NK-92 treated with Interleukin-12 subunit alpha and Interleukin-12 subunit beta, amount 100 ng/mL, for 24 hours (cell line): ENCODE data around the gene ADCY1.
"Not testable (repeated sequence)": the region's sequence is repeated elsewhere in the genome, so short reads cannot be mapped to it uniquely, and the experiment has no call there.

ENCODE experiments used
- DNase-seq: peaks from one replicate; lab custom pipeline; 2025; lab: John Stamatoyannopoulos, UW

Gene ADCY1

DNA sequence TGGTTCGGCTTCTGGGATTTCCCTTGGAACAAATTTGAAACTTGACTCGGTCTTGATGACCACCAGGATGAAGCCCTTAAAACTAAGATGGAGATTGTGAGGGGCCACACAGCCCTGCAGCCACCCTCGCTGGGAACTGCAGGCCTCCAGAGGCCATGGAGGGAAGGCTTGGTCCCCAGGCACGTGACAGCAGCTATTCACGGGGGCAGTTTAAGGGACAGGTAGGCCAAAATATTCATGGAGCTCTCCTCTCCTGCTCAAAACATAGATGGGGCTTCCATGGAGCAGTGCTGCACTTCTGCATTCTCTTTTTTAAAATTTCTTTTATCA lies 137.0 kb downstream of the ADCY1 start:
- no peak for DNase-seq

DNA sequence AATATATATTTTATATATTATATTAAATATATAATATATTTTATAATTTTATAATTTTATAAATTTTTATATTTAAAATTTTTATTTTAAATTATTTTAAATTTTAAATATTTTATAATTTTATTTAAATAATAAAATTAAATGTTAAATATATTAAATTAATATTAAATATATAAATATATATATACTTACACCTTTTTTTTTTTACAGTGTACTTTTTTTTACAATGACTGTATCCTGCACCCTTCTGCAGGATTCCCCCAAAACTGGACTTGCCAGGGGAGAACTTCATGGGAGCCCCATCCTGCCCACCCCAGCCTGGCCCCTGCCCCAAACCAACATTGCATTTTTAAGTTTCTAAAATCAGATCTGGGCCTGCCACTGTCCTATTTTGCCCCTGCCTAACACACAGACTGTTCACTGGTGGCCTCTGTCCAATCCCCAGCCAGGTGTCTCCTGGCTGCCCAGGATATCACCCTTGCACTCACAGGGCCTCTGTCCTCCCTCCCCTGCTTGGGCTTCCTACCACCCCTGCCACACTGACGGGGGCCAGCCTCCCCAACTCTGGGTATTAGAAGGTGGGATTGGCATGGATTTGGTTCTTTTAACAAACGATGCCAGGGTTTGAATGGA lies 138.0 kb downstream of the ADCY1 start:
- DNase-seq = no peak

DNA sequence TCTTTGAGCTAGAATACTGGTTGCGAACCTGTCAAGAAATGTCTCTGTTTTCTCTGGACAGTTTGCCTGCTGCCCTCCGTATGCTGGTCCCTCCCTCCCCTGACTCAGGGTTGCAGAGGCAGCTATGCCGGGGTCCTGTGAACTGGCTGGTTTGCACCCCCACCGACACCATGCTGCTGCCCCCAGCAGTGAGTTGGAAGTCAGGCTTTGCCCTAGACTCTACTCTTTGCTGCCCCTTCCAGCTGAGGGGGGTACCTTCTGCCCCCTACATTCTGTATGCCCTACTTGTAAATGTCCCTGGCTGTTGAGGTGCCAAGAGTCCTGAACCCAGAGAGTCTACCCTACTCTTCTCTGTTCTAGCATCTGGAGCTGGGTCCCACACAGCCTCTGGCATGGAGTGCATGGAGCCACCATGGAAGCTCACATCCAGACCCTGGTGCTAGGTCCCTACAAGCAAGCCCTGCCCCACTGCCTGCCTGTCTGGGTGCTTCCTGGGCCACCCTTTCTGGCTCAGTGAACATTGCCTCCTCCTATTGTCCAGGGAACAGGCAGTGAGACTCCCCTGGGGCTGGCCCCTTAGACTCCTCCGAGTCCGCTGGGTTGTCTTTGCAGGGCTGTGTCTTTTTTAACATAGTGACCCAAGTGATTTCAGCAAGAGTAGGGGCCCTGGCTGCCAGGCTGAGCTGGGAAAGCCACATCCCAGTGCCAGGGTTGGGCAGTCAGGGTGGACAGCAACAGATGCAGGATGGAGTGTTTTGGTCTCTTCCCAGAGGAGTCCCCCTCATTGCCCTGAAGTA lies 138.9 kb downstream of the ADCY1 start:
- no peak for DNase-seq

DNA sequence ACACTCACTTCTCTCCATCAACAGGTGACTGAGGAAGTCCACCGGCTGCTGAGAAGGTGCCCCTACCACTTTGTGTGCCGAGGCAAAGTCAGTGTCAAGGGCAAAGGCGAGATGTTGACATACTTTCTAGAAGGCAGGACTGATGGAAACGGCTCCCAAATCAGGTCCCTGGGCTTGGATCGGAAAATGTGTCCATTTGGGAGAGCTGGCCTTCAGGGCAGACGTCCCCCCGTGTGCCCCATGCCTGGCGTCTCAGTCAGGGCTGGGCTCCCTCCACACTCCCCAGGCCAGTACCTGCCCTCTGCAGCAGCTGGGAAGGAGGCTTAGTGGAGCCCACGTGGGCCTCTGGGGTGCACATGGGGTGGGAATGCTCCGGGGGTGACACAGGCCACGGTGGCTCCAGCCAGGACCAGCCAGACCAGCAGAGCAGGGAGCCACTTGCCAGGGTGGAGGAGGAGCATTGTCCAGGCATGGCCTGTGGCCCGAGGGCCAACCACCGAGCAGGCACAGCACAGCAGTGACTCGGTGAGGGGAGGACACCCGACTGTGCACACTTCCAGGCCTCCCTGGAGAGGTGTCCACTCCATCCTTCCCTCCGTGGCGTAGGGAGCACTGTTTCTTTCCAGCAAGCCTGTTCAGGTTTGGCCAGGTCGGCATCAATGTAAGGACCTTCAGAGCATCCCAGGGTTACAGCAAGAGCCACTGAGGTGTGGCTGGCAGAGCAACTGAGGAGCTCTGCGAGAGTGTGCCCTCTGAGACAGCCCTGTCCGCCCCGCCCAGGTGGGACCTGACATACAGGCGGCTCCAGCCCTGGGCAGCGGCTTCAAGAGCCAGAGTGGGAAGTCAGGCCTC lies 139.7 kb downstream of the ADCY1 start:
- no peak for DNase-seq

DNA sequence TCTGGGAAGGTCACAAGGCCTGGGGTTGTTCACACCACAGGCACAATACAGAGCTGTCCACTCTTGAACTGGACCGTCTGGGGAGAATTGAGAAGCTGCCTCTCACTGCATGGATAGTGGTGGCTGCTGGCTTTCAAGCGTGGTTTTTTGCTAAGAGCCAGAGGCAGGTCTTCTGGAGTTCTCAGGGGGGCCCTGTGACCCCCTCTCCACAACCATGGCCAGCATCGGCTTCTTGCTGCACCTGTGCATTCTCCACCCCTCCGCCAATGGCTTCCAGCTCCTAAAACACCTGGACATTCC lies 140.3 kb downstream of the ADCY1 start:
- no peak for DNase-seq

DNA sequence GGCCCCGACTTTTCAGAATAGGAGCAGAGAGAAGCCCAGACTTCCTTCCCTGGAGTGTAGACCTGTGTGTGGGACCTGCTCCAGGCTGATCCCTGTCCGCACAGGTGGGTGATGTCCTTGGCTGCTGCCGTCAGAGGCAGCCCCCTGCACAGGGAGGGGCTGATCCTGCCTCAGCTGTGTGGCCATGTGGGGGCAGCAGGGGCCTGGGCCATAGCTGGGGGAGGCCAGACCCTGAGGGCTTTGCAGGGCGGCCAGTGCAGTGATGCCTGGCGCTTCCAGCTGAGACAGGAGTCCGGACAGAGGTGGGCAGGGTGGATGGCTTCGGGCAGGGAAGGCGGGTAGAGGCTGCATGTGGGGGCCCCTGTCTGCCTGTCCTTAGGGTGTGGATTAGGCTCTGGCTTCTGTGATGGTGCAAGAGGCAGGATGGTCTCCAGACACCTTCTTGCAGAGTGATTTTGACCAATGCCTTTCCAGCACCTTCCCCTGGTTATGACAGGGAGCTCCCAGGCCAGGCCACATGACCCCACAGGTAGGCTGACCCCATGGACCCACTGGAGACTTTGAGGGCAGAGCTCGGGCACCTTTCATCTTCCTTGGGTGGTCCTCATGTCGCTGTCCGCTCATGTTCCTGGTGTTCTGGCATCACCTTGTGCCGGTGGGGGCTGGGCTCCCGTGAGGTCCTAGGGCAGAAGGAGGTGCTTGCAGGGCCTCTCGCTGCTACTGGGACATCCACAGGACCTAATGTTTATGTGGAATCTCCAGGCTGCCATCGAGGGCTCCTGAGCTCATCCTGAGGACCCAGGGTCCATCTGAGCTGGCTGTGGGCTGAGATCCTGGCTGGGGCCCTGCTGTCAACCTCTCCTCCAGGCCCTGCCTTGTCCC lies 141.5 kb downstream of the ADCY1 start:
- DNase-seq = no peak

DNA sequence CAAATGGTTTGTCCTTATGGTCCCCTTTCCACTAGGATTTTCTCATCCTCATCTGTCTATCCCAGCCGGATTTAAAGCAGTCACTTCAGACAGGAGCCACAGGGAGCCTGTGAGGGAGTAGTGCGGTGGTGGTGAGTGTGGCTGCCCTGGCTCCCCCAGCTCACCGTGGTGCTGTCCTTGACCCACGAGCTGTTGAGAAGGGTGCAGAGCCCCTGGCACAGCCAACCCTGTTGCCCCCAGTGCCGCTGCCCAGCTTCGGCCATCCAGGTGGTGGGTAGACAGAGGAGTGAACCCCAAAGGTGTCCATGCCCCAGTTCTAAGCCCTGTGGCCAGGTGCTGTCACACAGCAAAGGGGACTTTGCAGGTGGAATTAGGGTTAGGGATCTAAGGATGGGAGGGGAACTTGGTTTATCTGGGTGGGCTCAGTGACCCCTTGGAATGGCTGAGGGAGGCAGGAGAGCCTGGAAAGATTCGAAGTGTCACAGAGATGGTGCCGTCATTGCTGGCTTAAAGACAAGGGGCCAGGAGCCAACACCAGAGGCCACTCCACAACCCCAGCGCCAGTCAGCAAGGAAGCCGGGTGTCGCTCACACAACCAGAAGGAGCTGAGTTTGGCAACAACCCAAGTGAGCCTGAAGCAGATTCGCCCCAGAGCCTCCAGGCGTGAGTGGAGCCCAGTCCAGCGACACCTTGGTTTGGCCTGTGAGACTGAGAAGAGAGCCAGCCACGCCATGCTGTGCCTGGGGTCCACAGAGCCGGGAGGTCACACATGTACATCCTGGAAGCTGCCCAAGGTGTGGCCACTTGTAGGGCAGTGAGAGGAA lies 142.4 kb downstream of the ADCY1 start:
- no peak for DNase-seq

DNA sequence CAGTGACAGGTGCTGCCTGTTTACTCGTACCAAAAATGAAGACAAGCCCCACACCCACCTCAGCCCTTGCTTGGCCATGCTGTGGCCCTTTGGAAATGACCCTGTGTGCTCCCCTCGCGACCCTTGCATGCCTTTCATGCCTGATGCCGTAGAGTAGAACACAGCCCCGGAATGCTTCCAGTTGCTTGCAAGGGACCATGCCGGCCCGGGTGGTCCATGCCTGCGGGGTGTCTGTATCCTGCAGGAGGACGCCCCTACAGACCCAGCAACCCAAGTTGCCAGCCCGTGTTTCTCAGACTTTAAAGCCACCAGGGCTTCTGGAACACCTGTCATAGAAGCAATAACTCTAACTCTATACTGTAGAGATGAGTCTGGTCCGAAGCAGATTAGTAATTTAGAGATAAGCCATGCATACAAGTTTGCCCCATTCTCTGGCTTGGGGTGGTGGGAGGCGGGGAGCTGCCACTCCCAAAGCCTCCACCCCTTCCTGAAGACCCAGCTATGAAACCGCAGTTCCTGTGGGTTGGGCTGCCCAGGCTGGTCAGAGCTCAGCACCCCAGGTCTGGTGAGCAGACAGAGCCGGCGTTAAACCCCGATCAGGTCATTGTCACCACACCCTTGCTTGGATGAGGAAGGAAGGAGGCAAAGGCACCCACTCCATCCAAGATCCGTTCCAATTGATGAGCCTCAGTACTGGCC lies 143.5 kb downstream of the ADCY1 start:
- DNase-seq = no peak

DNA sequence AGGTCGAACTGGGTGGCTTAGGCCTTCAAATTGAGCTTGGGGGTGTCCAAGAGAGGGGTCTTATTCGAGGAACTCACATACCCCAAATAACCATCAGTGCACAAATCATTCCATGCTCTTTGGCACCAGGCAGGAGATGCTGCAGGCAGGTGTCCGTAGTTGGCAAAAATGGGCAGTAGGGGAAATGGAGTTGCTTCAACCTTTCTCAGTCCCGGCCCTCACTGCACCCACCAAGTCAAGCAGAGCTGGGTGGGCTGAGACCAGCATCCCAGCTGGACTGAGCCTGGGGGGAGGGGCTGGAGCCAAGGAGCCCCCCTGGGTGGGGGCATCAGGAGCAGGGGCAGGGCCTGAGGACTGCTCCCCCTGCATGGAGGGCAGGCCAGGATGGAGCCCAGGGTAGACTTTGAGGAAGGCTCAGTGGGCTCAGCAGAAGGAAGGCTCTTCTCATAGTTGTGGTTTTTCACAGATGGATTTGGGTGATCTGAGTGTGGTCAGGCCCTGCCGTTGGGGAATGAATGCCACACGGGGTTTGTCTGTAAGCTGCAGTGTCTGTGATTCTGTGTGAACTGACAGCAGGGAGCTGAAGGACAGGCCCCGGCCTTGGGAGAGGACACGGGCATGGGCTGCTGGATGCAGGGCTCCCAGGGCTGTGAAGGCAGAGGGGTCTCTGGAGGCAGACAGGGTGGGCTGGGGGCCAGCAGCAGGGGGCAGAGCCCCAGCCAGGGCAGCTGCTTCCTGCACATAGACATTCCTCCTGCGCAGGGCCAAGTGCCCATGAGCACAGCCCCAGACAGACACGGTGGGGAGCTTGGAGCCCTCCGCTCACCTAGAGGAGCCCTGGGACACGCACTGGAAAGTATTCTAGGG lies 144.5 kb downstream of the ADCY1 start:
- DNase-seq = no peak

DNA sequence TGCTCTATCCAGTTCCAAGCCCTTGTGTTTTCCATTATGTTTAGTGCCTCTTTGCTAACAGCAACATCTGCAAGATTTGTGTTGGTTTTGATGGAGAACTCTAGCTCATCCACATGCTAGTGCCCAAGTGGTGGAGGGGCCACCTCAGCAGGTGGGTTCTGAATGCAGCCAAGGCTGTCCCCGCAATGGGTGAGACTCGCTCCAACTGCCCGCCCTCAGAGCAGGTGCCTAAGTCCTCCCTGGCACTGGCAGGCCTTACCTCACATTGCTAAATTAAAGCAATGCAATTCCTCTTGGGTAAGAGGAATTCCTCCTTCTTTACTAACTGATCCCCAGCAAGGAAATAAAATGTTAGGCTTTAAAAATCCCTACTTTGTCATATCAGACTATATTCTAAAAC lies 146.8 kb downstream of the ADCY1 start:
- no peak for DNase-seq

DNA sequence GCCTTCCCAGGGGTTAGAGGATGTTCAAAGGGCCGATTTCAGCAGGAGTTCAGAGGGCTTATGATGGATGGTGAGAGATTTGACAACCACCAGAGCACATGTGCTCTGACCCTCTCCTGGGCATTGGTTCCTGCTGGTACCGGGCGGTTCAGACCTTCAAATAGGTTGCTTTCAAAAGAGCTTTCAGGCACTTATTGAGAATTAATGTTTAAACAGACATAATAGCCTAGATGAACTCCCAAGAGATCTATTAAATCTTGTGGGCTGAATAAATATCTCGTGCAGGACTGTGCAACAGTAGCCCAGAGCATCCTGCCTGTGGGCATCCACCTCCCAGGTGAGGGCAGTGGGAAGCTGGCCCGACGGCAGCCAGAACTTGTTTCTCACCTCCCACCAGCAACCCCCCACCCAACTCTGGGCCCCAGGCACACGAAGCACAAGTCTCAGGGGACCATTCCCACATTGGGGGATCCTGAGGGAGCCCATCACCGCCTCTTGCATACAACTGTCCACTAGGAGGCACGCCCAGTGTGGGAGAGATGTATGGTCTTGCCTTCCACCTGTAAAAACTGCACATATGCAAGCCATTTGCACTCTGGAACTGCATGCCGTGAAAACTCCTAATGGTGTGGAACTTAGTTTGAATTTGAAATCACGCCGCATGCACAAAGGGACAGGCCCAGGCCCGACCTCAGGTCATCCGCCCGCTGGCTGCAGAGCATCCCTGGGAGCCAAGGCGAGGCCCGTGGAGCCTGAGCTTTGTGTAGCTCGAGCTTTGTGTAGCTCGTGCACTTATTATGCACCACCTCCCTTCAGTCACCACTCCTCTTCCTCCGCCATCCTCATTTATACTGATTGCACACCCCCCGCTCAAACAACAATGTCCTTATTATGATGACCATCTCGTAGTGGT lies 147.8 kb downstream of the ADCY1 start:
- no peak for DNase-seq

DNA sequence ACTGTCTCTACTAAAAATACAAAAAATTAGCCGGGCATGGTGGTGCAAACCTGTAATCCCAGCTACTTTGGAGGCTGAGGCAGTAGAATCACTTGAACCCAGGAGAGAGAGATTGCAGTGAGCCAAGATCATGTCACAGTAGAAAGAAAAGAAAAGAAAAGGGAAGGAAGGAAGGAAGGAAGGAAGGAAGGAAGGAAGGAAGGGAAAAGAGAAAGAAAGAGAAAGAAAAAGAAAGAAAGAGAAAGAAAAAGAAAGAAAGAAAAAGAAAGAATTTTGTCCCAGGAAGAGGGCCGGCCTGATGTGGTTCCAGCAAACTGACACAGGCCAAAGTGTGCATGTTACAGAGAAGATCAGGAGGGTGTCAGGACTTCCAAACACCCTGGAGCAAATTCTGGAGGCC lies 151.1 kb downstream of the ADCY1 start:
- not testable (repeated sequence) for DNase-seq

DNA sequence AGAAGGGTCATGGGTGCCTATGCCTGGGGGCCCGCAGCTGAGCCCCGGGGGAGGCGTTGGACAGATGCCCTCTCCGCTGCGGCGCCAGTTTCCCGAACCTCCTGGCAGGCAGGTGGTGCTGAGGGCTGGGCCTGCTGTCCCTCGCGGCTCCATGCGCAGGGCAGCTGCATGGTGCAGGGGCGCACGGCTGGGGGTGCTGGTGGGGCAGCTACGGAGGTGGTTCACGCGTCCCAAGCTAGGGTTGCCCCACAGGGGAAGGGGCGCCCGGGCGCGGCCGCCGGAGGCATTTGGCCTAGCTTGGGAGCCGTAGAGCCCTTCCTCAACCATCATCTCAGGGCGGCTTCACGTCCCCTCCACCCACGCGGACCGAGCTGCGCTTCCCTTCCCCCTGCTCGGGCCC lies 152.7 kb downstream of the ADCY1 start:
- no peak for DNase-seq

DNA sequence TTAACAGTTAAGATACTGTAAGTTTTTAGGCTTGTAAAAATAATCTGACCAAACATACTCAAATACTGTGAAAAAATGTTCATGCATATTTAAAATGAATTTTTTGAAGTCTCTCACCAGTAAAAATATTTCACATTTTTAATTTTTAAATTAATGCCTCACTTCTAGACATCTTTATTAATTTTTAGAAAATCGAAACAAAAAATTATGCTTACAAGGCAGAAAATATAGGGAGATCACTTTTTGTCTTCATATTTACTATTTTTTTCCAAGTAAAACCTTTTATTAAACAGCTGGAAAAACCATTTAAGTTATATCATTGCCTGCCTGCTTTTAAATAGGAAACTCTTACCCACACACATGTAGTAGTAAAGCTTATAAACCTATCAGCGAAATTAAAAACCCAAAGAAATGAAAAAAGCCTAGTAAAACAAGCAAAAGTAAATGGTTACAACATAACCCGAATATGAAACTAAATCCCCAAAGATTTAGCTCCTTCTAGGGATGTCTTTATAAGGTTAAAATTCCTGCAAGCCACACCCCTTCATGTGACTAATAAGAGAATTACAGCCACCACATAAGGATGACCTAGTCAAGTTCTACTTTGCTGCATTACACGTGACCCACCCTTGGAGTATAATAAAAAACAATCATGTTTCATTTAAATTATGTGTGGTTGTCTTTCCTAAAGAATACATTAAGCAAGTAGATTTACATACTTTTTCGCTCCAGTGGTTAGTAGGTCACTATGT lies 157.7 kb downstream of the ADCY1 start:
- not testable (repeated sequence) for DNase-seq

DNA sequence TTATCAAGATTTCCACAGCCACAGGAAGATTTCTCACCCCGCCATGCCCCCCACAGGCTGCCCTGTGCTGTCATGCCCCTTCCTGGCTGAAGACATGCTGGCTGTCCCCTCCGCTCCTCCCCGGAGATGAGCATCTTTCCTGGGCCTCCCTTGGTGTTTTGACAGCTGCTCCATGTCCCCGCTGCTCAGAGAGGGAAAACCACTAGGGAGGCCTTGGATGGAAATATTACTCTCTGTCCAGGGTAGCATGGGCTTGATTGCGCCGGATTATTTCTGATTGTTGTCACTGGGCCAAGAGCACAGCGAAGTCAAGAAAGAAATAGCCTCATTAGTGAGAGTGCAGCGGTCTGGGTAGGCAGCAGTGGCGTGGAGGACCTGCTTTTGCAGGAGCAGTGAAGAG lies 164.8 kb downstream of the ADCY1 start:
- DNase-seq = not testable (repeated sequence)

DNA sequence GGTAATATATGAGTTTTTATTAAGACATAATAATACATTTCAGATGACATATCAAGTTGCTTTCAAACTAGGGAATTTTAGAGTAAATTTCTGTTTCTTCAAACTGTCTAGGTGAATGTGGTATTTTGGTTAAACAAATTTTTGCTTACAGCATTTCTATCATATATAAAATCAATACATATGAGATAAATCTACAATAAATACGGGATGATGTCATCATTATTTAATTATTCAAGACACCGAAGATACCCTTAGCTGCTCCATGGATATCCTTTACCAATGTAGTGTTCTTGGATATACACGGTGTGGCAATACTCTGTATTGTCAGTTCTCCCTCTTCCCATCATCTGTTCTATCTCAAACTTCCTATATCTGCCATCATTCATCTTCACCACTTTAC lies 166.4 kb downstream of the ADCY1 start:
- DNase-seq = not testable (repeated sequence)

DNA sequence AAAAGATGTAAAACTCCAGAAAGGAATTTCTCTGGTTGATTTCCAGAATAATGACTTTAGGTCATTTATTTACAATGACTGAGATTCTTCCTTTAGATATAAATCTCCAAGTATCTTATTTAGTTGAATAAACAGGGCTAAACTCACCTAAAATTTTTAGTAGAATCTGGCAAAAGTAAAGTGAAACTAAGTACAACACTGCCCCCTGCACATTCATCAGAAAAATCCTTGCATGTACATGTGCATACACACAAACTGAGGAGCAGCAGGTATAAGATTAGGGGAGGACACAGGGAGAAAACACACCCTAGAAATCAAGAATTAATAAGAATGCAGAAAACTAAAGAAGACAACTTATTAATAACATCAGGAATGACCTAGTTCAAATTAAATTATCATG lies 174.8 kb downstream of the ADCY1 start:
- DNase-seq = not testable (repeated sequence)

DNA sequence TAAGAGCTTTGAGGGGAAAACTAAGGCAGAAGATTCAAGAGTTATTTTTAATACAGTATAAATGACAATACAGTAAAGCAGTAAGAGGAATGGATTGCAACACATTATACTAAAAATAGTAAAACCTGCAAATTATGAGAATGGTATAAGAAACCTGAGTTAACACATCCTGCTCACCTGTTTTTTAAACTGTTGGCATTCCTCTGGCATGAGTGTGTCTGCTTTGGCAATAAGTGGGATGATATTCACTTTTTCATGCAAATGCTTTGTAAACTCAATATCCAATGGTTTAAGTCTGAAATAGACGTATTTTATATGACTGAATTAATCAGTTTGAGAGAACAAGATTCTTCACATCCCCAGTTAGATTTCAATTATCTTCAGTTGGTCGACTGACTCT lies 177.2 kb downstream of the ADCY1 start:
- DNase-seq = not testable (repeated sequence)
